ENCODE measurements around the gene SLCO4C1.

SLCO4C1 gene

GRCh38 chr5:102294886-102295395, 1.1 kb downstream of the SLCO4C1 start:
- Histone ChIP-seq H3K4me1 (ENCODE audit: control insufficient read depth in 1 of 2, insufficient read depth in 1 of 2, low read depth in 1 of 2, low read length in 1 of 2) (peaks cover 53 to 54% of the 10 kb centered on the region in 2 experiments), H3K27me3 (no peaks in the 10 kb centered on the region), H3K27ac (peak overlapping the region; percentile 93), H3K36me3 (peaks cover 12% of the 10 kb centered on the region), H3K4me3 (ENCODE audit: low read depth in 1 of 2, low read length in 1 of 2) (peak overlapping the region; percentile 90 to 94), H3K9me3 (no peaks in the 10 kb centered on the region)
- TF ChIP-seq CTCF (IDR thresholded peaks at IDR 0.05): no peak

GRCh38 chr5:102290004-102290403, 6.1 kb downstream of the SLCO4C1 start:
- H3K27me3 ChIP-seq: no peaks in the 10 kb centered on the region
- peaks cover 60 to 80% of the 10 kb centered on the region in 2 experiments for H3K4me1 ChIP-seq (ENCODE audit: control insufficient read depth in 1 of 2, insufficient read depth in 1 of 2, low read depth in 1 of 2, low read length in 1 of 2)
- no peaks in the 10 kb centered on the region for H3K9me3 ChIP-seq
- TF ChIP-seq CTCF (IDR thresholded peaks at IDR 0.05): no peak
- H3K36me3 ChIP-seq: peaks cover 27% of the 10 kb centered on the region
- H3K4me3 ChIP-seq (ENCODE audit: low read depth in 1 of 2, low read length in 1 of 2): no peak overlapping the region
- peak overlapping the region; percentile 18 for H3K27ac ChIP-seq

GRCh38 chr5:102289251-102289899, 6.7 kb downstream of the SLCO4C1 start:
- H3K4me1 ChIP-seq (ENCODE audit: control insufficient read depth in 1 of 2, insufficient read depth in 1 of 2, low read depth in 1 of 2, low read length in 1 of 2): peaks cover 60 to 80% of the 10 kb centered on the region in 2 experiments
- peak overlapping the region; percentile 16 for H3K27ac ChIP-seq
- no peaks in the 10 kb centered on the region for H3K27me3 ChIP-seq
- H3K36me3 ChIP-seq: peaks cover 27% of the 10 kb centered on the region
- no peak overlapping the region for H3K4me3 ChIP-seq (ENCODE audit: low read depth in 1 of 2, low read length in 1 of 2)
- H3K9me3 ChIP-seq: no peaks in the 10 kb centered on the region
- TF ChIP-seq CTCF (IDR thresholded peaks at IDR 0.05): no peak

- no peak overlapping the region for H3K4me3 ChIP-seq (ENCODE audit: low read depth in 1 of 2, low read length in 1 of 2)
- TF ChIP-seq CTCF (IDR thresholded peaks at IDR 0.05): no peak
- peaks cover 60 to 80% of the 10 kb centered on the region in 2 experiments for H3K4me1 ChIP-seq (ENCODE audit: control insufficient read depth in 1 of 2, insufficient read depth in 1 of 2, low read depth in 1 of 2, low read length in 1 of 2)
These were observed 7.5 kb downstream of the SLCO4C1 start for GRCh38 chr5:102288630-102289029.

GRCh38 chr5:102286476-102286875, 9.6 kb downstream of the SLCO4C1 start:
- H3K27ac ChIP-seq: peak overlapping the region; percentile 60
- TF ChIP-seq CTCF (IDR thresholded peaks at IDR 0.05): no peak
- peak overlapping the region in 1 of 2 experiments; percentile 23 for H3K4me3 ChIP-seq (ENCODE audit: low read depth in 1 of 2, low read length in 1 of 2)
- no peaks in the 10 kb centered on the region for H3K27me3 ChIP-seq
- peaks cover 27% of the 10 kb centered on the region for H3K36me3 ChIP-seq
- no peaks in the 10 kb centered on the region for H3K9me3 ChIP-seq
- H3K4me1 ChIP-seq (ENCODE audit: control insufficient read depth in 1 of 2, insufficient read depth in 1 of 2, low read depth in 1 of 2, low read length in 1 of 2): peaks cover 69 to 81% of the 10 kb centered on the region in 2 experiments

More at GRCh38 chr5:102288630-102289029, 7.5 kb downstream of the SLCO4C1 start:
- Histone ChIP-seq H3K9me3 (no peaks in the 10 kb centered on the region), H3K27me3 (no peaks in the 10 kb centered on the region), H3K36me3 (peaks cover 27% of the 10 kb centered on the region), H3K27ac (peak overlapping the region; percentile 11)

All from neutrophil (primary cell).